HepG2 (cell line): ENCODE results near the gene DRC3. TPM values are rescaled to one million over a fixed set of nuclear protein-coding genes. Genes with fewer than 3 reads are reported as not detected.

Experiments
- ATAC-seq: fragments of 200-7000 bp; cut with Tn5 transposase; 3 replicates; pipeline ENCODE4 v1.9.1; 2020; ENCODE audit warnings: mild to moderate bottlenecking, moderate library complexity
- BruUV-seq: library from RNA; stranded (reverse); fragments of 400-500 nt; replicated peaks from 2 replicates; lab custom pipeline; 2021; lab: Mats Ljungman, UMichigan
- CTCF ChIA-PET: fragments of 300-600 bp; formaldehyde crosslinking; extraction: SDS; loops from one replicate; lab custom pipeline; 2021; ENCODE audit warnings: low total read pairs, inconsistent platforms, low intra/inter-chr PET ratio; lab: Yijun Ruan, JAX
- POLR2A ChIA-PET: fragments of 350-600 bp; sonication (Branson Sonifier 250); formaldehyde crosslinking; loops from one replicate; lab custom pipeline; 2020; ENCODE audit warnings: antibody characterized with exemption, inconsistent platforms; lab: Yijun Ruan, JAX
- DNase-seq: peaks from one replicate; pipeline ENCODE4 v3.0.0-alpha.2; 2015; ENCODE audit warnings: low spot score
- FAIRE-seq: peaks from 3 replicates; lab custom pipeline; 2011; peaks lifted over from hg19 to GRCh38; lab: Jason Lieb, UNC
- H2AFZ ChIP-seq: one replicate; pipeline ENCODE4 v1.6.1; 2011; ENCODE audit warnings: low read length, inconsistent platforms
- H3K27ac ChIP-seq: fragments of 300-600 bp; 3 replicates; pipeline ENCODE4 v1.8.0; 2011; ENCODE audit warnings: mixed run types, mild to moderate bottlenecking, mixed read lengths, low read length, inconsistent platforms; ENCODE audit not compliant: insufficient read depth; ENCODE audit errors: extremely low read length
- H3K27me3 ChIP-seq, 2 experiments: fragments of 200-600 bp in 1 of 2; 2 replicates in 1 of 2; 3 replicates in 1 of 2; pipeline versions ENCODE4 v1.6.0 to v1.8.0; 2011; ENCODE audit warnings: low read length in 2 of 2, mild to moderate bottlenecking in 2 of 2, moderate library complexity in 2 of 2, inconsistent platforms in 1 of 2; ENCODE audit not compliant: insufficient read depth in 2 of 2, control insufficient read depth in 1 of 2
- H3K36me3 ChIP-seq, 2 experiments: fragments of 200-600 bp in 1 of 2; replicated peaks in 1 of 2; 2 replicates in 1 of 2; 3 replicates in 1 of 2; pipeline versions ENCODE4 v1.5.1 to v1.8.0; 2011; ENCODE audit warnings: low read length in 2 of 2, inconsistent platforms in 1 of 2; ENCODE audit not compliant: insufficient read depth in 2 of 2, control insufficient read depth in 1 of 2
- H3K4me1 ChIP-seq: 2 replicates; pipeline ENCODE4 v1.5.1; 2012; ENCODE audit warnings: low read length, inconsistent platforms; ENCODE audit not compliant: insufficient read depth
- H3K4me2 ChIP-seq: 2 replicates; pipeline ENCODE4 v1.6.0; 2011; ENCODE audit warnings: low read depth, low read length, inconsistent platforms
- H3K4me3 ChIP-seq, 3 experiments: fragments of 200-600 bp in 1 of 3; sonication (generic), shearing (Covaris generic) in 1 of 3; replicated peaks in 1 of 3; 2 replicates each; pipeline ENCODE4 v1.5.1; 2011 to 2016; ENCODE audit warnings: low read length in 3 of 3, inconsistent platforms in 2 of 3, low read depth in 2 of 3, mild to moderate bottlenecking in 2 of 3, control low read depth in 1 of 3, mixed read lengths in 1 of 3; ENCODE audit not compliant: insufficient read depth in 1 of 3
- H3K79me2 ChIP-seq: one replicate; pipeline ENCODE4 v1.6.1; 2011; ENCODE audit warnings: low read length, inconsistent platforms; ENCODE audit not compliant: insufficient read depth
- H3K9ac ChIP-seq: 2 replicates; pipeline ENCODE4 v1.6.0; 2011; ENCODE audit warnings: mild to moderate bottlenecking, low read depth, low read length, inconsistent platforms; ENCODE audit not compliant: insufficient read depth
- H3K9me3 ChIP-seq: 2 replicates; pipeline ENCODE4 v1.5.1; 2012; ENCODE audit warnings: mild to moderate bottlenecking, low read length
- H4K20me1 ChIP-seq: 2 replicates; pipeline ENCODE4 v1.6.0; 2011; ENCODE audit warnings: inconsistent platforms, mild to moderate bottlenecking, low read length, moderate library complexity; ENCODE audit not compliant: insufficient read depth
- PPARG ChIP-seq: conservative IDR thresholded peaks from 2 replicates; pipeline ENCODE4 v1.6.1; 2016; ENCODE audit warnings: missing biosample characterization, missing genetic modification reagents
- SIX4 ChIP-seq: sonication (generic); formaldehyde crosslinking; IDR thresholded peaks from 2 replicates; pipeline ENCODE4 v1.4.0; 2020; ENCODE audit warnings: missing genetic modification reagents
- ZMYM2 ChIP-seq: sonication (generic); formaldehyde crosslinking; IDR thresholded peaks from 2 replicates; pipeline ENCODE4 v1.8.0; 2022; ENCODE audit warnings: mild to moderate bottlenecking, missing genetic modification reagents
- ZNF746 ChIP-seq: sonication (generic); formaldehyde crosslinking; IDR thresholded peaks from 2 replicates; pipeline ENCODE4 v1.8.0; 2022; ENCODE audit warnings: mild to moderate bottlenecking, missing genetic modification reagents
- ZNF776 ChIP-seq: sonication (generic); formaldehyde crosslinking; IDR thresholded peaks from 2 replicates; pipeline ENCODE4 v1.4.0; 2020; ENCODE audit warnings: mild to moderate bottlenecking, missing genetic modification reagents
- ZNF816 ChIP-seq: sonication (generic); formaldehyde crosslinking; IDR thresholded peaks from 2 replicates; pipeline ENCODE4 v1.8.0; 2022; ENCODE audit warnings: missing genetic modification reagents, mild to moderate bottlenecking, borderline replicate concordance
- WGBS: methylation state at CpG from one replicate; pipeline ENCODE4 v1.1.6; 2017; ENCODE audit warnings: low lambda C conversion rate; 5-methylcytosine and 5-hydroxymethylcytosine counted together
- in situ Hi-C: cut with HindIII; loops from 2 replicates; pipeline ENCODE4 v1.10.0; 2017; ENCODE audit warnings: low pct_unique_long_range_greater_than_20kb; ENCODE audit not compliant: extremely low pct_ligation_motif_present
- intact Hi-C: fragments of 100-400 bp; cut with micrococcal nuclease; formaldehyde crosslinking; loops from one replicate; pipeline ENCODE4 v1.10.0; 2022; ENCODE audit not compliant: unreplicated experiment
- polyA plus RNA-seq, 8 experiments: library from polyadenylated mRNA; depleted of rRNA in 3 of 8; stranded (reverse) in 7 of 8; unstranded in 1 of 8; fragments of >200 nt; fragmentation: Illumina TruSeq in 4 of 8; extraction: Trizol in 4 of 8; gene quantifications; 2 replicates each; pipeline versions ENCODE4 v1.2.1 to v1.2.3, GENCODE V29; 2011 to 2016; ENCODE audit warnings: low read depth in 4 of 8, missing spikeins in 1 of 8, mixed read lengths in 1 of 8; ENCODE audit not compliant: insufficient read depth in 1 of 8
- total RNA-seq, 5 experiments: library from RNA; depleted of rRNA; stranded (reverse); fragments of >200 nt; fragmentation: Illumina TruSeq; extraction: Trizol; gene quantifications; 2 replicates each; pipeline ENCODE4 v1.2.3, GENCODE V29; 2016; ENCODE audit warnings: low read depth in 1 of 5
- TF ChIP-seq, protein P1 (sequence below), 2 experiments: sonication (generic) in 1 of 2; formaldehyde crosslinking in 1 of 2; IDR thresholded peaks; 2 replicates each; pipeline versions ENCODE4 v1.4.0 to v1.6.1; 2018 to 2020; ENCODE audit warnings: missing genetic modification reagents in 2 of 2, borderline replicate concordance in 1 of 2, low read depth in 1 of 2, mild to moderate bottlenecking in 1 of 2, missing biosample characterization in 1 of 2
- TF ChIP-seq, protein P2 (sequence below): sonication (generic); formaldehyde crosslinking; IDR thresholded peaks from 2 replicates; pipeline ENCODE4 v1.4.0; 2020; ENCODE audit warnings: low read depth, mild to moderate bottlenecking, missing genetic modification reagents
- TF ChIP-seq, protein P3 (sequence below), 2 experiments: IDR thresholded peaks; 2 replicates each; pipeline ENCODE4 v1.6.1; 2011 to 2012; ENCODE audit warnings: low read length in 2 of 2, borderline replicate concordance in 1 of 2, low read depth in 1 of 2, mild to moderate bottlenecking in 1 of 2, moderate library complexity in 1 of 2

The DRC3 gene
- total and polyA plus RNA-seq, 2 of the 13 experiments (the other 11 are each of a cell fraction or from before 2014, with no cell fraction given): 0.53 to 0.87 TPM

DNA sequence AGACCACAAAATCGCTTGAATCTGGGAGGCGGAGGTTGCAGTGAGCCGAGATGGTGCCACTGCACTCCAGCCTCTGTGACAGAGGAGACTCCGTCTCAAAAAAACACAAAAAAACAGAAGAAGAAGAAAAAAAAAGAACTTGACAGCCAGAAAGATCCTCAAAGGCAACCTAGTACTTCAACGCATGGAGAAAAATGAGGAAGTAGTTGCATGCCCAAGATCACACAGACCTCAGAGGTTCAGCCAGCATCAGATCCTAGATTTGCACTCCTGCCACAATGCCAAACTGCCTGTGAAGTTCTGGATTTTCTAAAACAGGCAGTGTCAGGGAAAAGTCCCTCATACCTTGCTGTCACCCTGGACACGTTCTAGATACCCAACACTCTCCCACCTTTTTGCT, 64.8 kb downstream of the DRC3 start (continued):
- TF ChIP-seq, protein P1, sequence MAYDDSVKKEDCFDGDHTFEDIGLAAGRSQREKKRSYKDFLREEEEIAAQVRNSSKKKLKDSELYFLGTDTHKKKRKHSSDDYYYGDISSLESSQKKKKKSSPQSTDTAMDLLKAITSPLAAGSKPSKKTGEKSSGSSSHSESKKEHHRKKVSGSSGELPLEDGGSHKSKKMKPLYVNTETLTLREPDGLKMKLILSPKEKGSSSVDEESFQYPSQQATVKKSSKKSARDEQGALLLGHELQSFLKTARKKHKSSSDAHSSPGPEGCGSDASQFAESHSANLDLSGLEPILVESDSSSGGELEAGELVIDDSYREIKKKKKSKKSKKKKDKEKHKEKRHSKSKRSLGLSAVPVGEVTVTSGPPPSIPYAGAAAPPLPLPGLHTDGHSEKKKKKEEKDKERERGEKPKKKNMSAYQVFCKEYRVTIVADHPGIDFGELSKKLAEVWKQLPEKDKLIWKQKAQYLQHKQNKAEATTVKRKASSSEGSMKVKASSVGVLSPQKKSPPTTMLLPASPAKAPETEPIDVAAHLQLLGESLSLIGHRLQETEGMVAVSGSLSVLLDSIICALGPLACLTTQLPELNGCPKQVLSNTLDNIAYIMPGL (CRISPR knock-in tag; IDR thresholded peaks at IDR 0.05; ENCODE audit: borderline replicate concordance in 1 of 2, low read depth in 1 of 2): no peak

GRCh38 chr17:18038149-18038850, 65.6 kb downstream of the DRC3 start:
- in situ Hi-C loops (loop anchor here (10.0 kb wide), 1 partner anchor 143 kb away; no protein-coding TSS in a partner anchor), intact Hi-C loops (no loop called here)
- Histone ChIP-seq H3K27me3 (no peaks in the 10 kb centered on the region; a peak in 1 of 5 replicates), H3K4me1 (peaks cover 60% of the 10 kb centered on the region), H3K27ac (peak overlapping the region; percentile 58), H3K4me2 (peak overlapping the region; percentile 88), H3K9me3 (no peaks in the 10 kb centered on the region), H3K36me3 (no peaks in the 10 kb centered on the region), H3K79me2 (peaks cover 22% of the 10 kb centered on the region), H3K9ac (peak overlapping the region; percentile 81), H2AFZ (no peak overlapping the region), H3K4me3 (peak overlapping the region; percentile 73 to 89 (median 89)), H4K20me1 (no peaks in the 10 kb centered on the region; the same call in 1 of the 2 replicates)
- BruUV-seq: TSS peak; percentile 67
- CTCF ChIA-PET: no interaction called here
- FAIRE-seq (no peak), ATAC-seq (no peak; the same call in 2 of the 3 replicates), DNase-seq (no peak)
- WGBS: 3% methylated on average over 13 of the region's 13 CpGs
- 0 out of 2 replicates have a peak, but pooled peaks have one; percentile 46 for TF ChIP-seq ZNF776 (CRISPR knock-in tag)
- TF ChIP-seq, protein P2, sequence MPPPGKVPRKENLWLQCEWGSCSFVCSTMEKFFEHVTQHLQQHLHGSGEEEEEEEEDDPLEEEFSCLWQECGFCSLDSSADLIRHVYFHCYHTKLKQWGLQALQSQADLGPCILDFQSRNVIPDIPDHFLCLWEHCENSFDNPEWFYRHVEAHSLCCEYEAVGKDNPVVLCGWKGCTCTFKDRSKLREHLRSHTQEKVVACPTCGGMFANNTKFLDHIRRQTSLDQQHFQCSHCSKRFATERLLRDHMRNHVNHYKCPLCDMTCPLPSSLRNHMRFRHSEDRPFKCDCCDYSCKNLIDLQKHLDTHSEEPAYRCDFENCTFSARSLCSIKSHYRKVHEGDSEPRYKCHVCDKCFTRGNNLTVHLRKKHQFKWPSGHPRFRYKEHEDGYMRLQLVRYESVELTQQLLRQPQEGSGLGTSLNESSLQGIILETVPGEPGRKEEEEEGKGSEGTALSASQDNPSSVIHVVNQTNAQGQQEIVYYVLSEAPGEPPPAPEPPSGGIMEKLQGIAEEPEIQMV (CRISPR knock-in tag): peak; percentile 84; the same call in 1 of the 2 replicates
- 0 out of 2 replicates have a peak, but pooled peaks have one; percentile 0 for TF ChIP-seq ZNF816
- TF ChIP-seq PPARG (CRISPR knock-in tag): no peak
- TF ChIP-seq SIX4 (CRISPR knock-in tag): 0 out of 2 replicates have a peak, but pooled peaks have one; percentile 1
- TF ChIP-seq, protein P3, sequence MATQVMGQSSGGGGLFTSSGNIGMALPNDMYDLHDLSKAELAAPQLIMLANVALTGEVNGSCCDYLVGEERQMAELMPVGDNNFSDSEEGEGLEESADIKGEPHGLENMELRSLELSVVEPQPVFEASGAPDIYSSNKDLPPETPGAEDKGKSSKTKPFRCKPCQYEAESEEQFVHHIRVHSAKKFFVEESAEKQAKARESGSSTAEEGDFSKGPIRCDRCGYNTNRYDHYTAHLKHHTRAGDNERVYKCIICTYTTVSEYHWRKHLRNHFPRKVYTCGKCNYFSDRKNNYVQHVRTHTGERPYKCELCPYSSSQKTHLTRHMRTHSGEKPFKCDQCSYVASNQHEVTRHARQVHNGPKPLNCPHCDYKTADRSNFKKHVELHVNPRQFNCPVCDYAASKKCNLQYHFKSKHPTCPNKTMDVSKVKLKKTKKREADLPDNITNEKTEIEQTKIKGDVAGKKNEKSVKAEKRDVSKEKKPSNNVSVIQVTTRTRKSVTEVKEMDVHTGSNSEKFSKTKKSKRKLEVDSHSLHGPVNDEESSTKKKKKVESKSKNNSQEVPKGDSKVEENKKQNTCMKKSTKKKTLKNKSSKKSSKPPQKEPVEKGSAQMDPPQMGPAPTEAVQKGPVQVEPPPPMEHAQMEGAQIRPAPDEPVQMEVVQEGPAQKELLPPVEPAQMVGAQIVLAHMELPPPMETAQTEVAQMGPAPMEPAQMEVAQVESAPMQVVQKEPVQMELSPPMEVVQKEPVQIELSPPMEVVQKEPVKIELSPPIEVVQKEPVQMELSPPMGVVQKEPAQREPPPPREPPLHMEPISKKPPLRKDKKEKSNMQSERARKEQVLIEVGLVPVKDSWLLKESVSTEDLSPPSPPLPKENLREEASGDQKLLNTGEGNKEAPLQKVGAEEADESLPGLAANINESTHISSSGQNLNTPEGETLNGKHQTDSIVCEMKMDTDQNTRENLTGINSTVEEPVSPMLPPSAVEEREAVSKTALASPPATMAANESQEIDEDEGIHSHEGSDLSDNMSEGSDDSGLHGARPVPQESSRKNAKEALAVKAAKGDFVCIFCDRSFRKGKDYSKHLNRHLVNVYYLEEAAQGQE (IDR thresholded peaks at IDR 0.05; ENCODE audit: borderline replicate concordance in 1 of 2, low read depth in 1 of 2, low read length in 2 of 2): no peak
- TF ChIP-seq ZNF746: peak; percentile 50; the same call in 1 of the 2 replicates
- 0 out of 2 replicates have a peak, but pooled peaks have one; percentile 47 for TF ChIP-seq ZMYM2 (CRISPR knock-in tag)
- POLR2A ChIA-PET: no interaction called here
